Amniotic epithelial cell (primary cell): ENCODE results near the gene CTDSP2.
A peak's percentile ranks its signal among the peaks of the same experiment; 100 is the strongest.
"Not testable (repeated sequence)": the region's sequence is repeated elsewhere in the genome, so short reads cannot be mapped to it uniquely, and the experiment has no call there.

Experiments used
- DNase-seq: peaks from one replicate; pipeline ENCODE4 v3.0.0-alpha.2; 2010; ENCODE audit warnings: low read depth

CTDSP2 gene

GRCh38 chr12:57834086-57834876, 12.2 kb downstream of the CTDSP2 start:
- no peak for DNase-seq

- no peak for DNase-seq
Observed at GRCh38 chr12:57833672-57834071, 12.9 kb downstream of the CTDSP2 start.

- DNase-seq = peak; percentile 45
Observed at GRCh38 chr12:57832966-57833365, 13.6 kb downstream of the CTDSP2 start.

- no peak for DNase-seq
Observed at GRCh38 chr12:57830393-57830792, 16.1 kb downstream of the CTDSP2 start.

- no peak for DNase-seq
Observed at GRCh38 chr12:57829025-57829777, 17.3 kb downstream of the CTDSP2 start.

- DNase-seq = no peak
Observed at GRCh38 chr12:57826966-57827365, 19.6 kb downstream of the CTDSP2 start.

GRCh38 chr12:57826400-57826799, 20.1 kb downstream of the CTDSP2 start:
- no peak for DNase-seq

- DNase-seq = no peak
Observed at GRCh38 chr12:57825451-57825850, 21.1 kb downstream of the CTDSP2 start.

GRCh38 chr12:57823908-57824640, 22.5 kb downstream of the CTDSP2 start:
- no peak for DNase-seq

- DNase-seq = no peak
Observed at GRCh38 chr12:57823131-57823907, 23.2 kb downstream of the CTDSP2 start.

GRCh38 chr12:57822392-57823130, 24.0 kb downstream of the CTDSP2 start:
- DNase-seq = no peak

GRCh38 chr12:57821474-57822214, 24.9 kb downstream of the CTDSP2 start:
- no peak for DNase-seq

- not testable (repeated sequence) for DNase-seq
Observed at GRCh38 chr12:57821015-57821414, 25.5 kb downstream of the CTDSP2 start.

- not testable (repeated sequence) for DNase-seq
Observed at GRCh38 chr12:57820119-57820518, 26.4 kb downstream of the CTDSP2 start.

GRCh38 chr12:57817990-57818331, 28.6 kb downstream of the CTDSP2 start:
- DNase-seq = not testable (repeated sequence)

GRCh38 chr12:57817261-57817989, 29.1 kb downstream of the CTDSP2 start:
- DNase-seq = no peak

GRCh38 chr12:57816855-57817151, 29.7 kb downstream of the CTDSP2 start:
- peak; percentile 66 for DNase-seq

- DNase-seq = peak; percentile 26
Observed at GRCh38 chr12:57816001-57816854, 30.3 kb downstream of the CTDSP2 start.
